HepG2 (cell line): ENCODE data around the gene SP7. TPM values are rescaled to one million over a fixed set of nuclear protein-coding genes. Genes with fewer than 3 reads are reported as not detected.

Experiments
- HNRNPK ChIP-seq: fragments of 200-400 bp; formaldehyde crosslinking; IDR thresholded peaks from 2 replicates; pipeline ENCODE4 v1.6.1; 2018; ENCODE audit warnings: low read length, low read depth, moderate library complexity, mild to moderate bottlenecking; ENCODE audit not compliant: poor library complexity, severe bottlenecking
- KLF16 ChIP-seq, 2 experiments: sonication (generic) in 1 of 2; formaldehyde crosslinking in 1 of 2; IDR thresholded peaks; 2 replicates each; pipeline versions ENCODE4 v1.6.1 to v1.8.0; 2016 to 2023; ENCODE audit warnings: missing genetic modification reagents in 2 of 2, missing compliant biosample characterization in 1 of 2
- PHF20 ChIP-seq: sonication (generic); formaldehyde crosslinking; IDR thresholded peaks from 2 replicates; pipeline ENCODE4 v1.5.0; 2020; ENCODE audit warnings: mild to moderate bottlenecking, missing genetic modification reagents
- RARA ChIP-seq: IDR thresholded peaks from 2 replicates; pipeline ENCODE4 v1.6.1; 2016; ENCODE audit warnings: missing genetic modification reagents, missing compliant biosample characterization
- REPIN1 ChIP-seq: sonication (generic); formaldehyde crosslinking; IDR thresholded peaks from 2 replicates; pipeline ENCODE4 v1.8.0; 2022; ENCODE audit warnings: missing genetic modification reagents, low read depth, mild to moderate bottlenecking, borderline replicate concordance
- SMC3 ChIP-seq: IDR thresholded peaks from 2 replicates; pipeline ENCODE4 v1.6.1; 2011; ENCODE audit warnings: low read length, improper control_type of control experiment
- SOX6 ChIP-seq, 2 experiments: fragments of 450-650 bp in 1 of 2; sonication (generic) in 1 of 2; formaldehyde crosslinking in 1 of 2; IDR thresholded peaks; 2 replicates each; pipeline versions ENCODE4 v1.4.0 to v1.6.1; 2017 to 2020; ENCODE audit warnings: antibody characterized with exemption in 1 of 2, mild to moderate bottlenecking in 1 of 2, missing genetic modification reagents in 1 of 2
- ZIK1 ChIP-seq: sonication (generic); formaldehyde crosslinking; IDR thresholded peaks from 2 replicates; pipeline ENCODE4 v1.5.0; 2020; ENCODE audit warnings: mild to moderate bottlenecking, low read depth, missing genetic modification reagents, borderline replicate concordance
- ZNF337 ChIP-seq: sonication (generic); formaldehyde crosslinking; IDR thresholded peaks from 2 replicates; pipeline ENCODE4 v1.5.1; 2020; ENCODE audit warnings: missing genetic modification reagents, low read depth, mild to moderate bottlenecking, borderline replicate concordance
- ZNF773 ChIP-seq: sonication (generic); formaldehyde crosslinking; IDR thresholded peaks from 2 replicates; pipeline ENCODE4 v1.4.0; 2020; ENCODE audit warnings: missing genetic modification reagents, borderline replicate concordance
- ZNF781 ChIP-seq: sonication (generic); formaldehyde crosslinking; IDR thresholded peaks from 2 replicates; pipeline ENCODE4 v1.5.1; 2020; ENCODE audit warnings: borderline replicate concordance, mild to moderate bottlenecking, missing genetic modification reagents; ENCODE audit errors: not compliant biosample characterization
- polyA plus RNA-seq, 8 experiments: library from polyadenylated mRNA; depleted of rRNA in 3 of 8; stranded (reverse) in 7 of 8; unstranded in 1 of 8; fragments of >200 nt; fragmentation: Illumina TruSeq in 4 of 8; extraction: Trizol in 4 of 8; gene quantifications; 2 replicates each; pipeline versions ENCODE4 v1.2.1 to v1.2.3, GENCODE V29; 2011 to 2016; ENCODE audit warnings: low read depth in 4 of 8, missing spikeins in 1 of 8, mixed read lengths in 1 of 8; ENCODE audit not compliant: insufficient read depth in 1 of 8
- total RNA-seq, 5 experiments: library from RNA; depleted of rRNA; stranded (reverse); fragments of >200 nt; fragmentation: Illumina TruSeq; extraction: Trizol; gene quantifications; 2 replicates each; pipeline ENCODE4 v1.2.3, GENCODE V29; 2016; ENCODE audit warnings: low read depth in 1 of 5
- TF ChIP-seq, protein P1 (sequence below): sonication (generic); formaldehyde crosslinking; IDR thresholded peaks from 2 replicates; pipeline ENCODE4 v1.4.0; 2020; ENCODE audit warnings: mild to moderate bottlenecking, missing genetic modification reagents, borderline replicate concordance
- TF ChIP-seq, protein P2 (sequence below): sonication (generic); formaldehyde crosslinking; IDR thresholded peaks from 2 replicates; pipeline ENCODE4 v1.8.0; 2023; ENCODE audit warnings: mild to moderate bottlenecking, missing genetic modification reagents
- TF ChIP-seq, protein P3 (sequence below): sonication (generic); formaldehyde crosslinking; IDR thresholded peaks from 2 replicates; pipeline ENCODE4 v1.5.1; 2020; ENCODE audit warnings: missing genetic modification reagents, mild to moderate bottlenecking, borderline replicate concordance
- TF ChIP-seq, protein P4 (sequence below): sonication (generic); formaldehyde crosslinking; IDR thresholded peaks from 2 replicates; pipeline ENCODE4 v1.4.0; 2020; ENCODE audit warnings: mild to moderate bottlenecking, low read depth, missing genetic modification reagents
- TF ChIP-seq, protein P5 (sequence below): sonication (generic); formaldehyde crosslinking; IDR thresholded peaks from 2 replicates; pipeline ENCODE4 v1.5.0; 2020; ENCODE audit warnings: mild to moderate bottlenecking, missing genetic modification reagents

Gene SP7
- total and polyA plus RNA-seq, 2 of the 13 experiments (the other 11 are each of a cell fraction or from before 2014, with no cell fraction given), result not detected

DNA sequence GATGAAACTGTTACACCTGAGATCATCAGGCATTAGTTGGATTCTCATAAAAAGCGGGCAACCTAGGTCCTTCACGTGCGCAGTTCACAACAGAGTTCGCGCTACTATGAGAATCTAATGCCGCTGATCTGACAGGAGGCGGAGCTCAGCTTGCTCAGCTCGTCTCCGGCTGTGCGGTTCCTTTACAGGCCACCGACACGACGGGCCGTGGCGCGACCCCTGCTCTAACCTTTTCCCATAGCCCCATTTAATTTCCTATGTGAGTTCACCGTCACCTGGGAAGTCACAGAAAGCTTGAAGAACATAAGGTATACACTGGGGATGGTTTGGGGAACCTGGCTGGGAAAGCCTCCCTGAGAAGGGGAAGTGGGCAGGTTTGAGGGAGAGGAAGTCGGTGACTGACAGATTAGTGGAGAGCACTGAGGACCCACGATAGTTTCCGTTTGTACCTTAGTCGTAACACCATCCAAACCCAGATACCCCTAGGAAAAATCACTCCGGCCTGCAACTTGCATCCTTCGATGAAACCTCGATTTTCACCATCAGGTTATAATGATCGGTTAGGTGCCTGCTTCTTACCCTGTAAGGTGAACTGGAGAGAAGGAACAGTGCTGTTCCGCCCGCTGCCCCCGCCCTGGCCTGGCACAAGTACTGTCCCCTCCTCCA is 11.9 kb downstream of the SP7 start (continued):
- TF ChIP-seq, protein P1, sequence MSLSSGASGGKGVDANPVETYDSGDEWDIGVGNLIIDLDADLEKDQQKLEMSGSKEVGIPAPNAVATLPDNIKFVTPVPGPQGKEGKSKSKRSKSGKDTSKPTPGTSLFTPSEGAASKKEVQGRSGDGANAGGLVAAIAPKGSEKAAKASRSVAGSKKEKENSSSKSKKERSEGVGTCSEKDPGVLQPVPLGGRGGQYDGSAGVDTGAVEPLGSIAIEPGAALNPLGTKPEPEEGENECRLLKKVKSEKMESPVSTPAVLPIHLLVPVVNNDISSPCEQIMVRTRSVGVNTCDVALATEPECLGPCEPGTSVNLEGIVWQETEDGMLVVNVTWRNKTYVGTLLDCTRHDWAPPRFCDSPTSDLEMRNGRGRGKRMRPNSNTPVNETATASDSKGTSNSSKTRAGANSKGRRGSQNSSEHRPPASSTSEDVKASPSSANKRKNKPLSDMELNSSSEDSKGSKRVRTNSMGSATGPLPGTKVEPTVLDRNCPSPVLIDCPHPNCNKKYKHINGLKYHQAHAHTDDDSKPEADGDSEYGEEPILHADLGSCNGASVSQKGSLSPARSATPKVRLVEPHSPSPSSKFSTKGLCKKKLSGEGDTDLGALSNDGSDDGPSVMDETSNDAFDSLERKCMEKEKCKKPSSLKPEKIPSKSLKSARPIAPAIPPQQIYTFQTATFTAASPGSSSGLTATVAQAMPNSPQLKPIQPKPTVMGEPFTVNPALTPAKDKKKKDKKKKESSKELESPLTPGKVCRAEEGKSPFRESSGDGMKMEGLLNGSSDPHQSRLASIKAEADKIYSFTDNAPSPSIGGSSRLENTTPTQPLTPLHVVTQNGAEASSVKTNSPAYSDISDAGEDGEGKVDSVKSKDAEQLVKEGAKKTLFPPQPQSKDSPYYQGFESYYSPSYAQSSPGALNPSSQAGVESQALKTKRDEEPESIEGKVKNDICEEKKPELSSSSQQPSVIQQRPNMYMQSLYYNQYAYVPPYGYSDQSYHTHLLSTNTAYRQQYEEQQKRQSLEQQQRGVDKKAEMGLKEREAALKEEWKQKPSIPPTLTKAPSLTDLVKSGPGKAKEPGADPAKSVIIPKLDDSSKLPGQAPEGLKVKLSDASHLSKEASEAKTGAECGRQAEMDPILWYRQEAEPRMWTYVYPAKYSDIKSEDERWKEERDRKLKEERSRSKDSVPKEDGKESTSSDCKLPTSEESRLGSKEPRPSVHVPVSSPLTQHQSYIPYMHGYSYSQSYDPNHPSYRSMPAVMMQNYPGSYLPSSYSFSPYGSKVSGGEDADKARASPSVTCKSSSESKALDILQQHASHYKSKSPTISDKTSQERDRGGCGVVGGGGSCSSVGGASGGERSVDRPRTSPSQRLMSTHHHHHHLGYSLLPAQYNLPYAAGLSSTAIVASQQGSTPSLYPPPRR, result no peak
- TF ChIP-seq KLF16 (CRISPR knock-in tag; IDR thresholded peaks at IDR 0.05) (no peak), ZIK1 (CRISPR knock-in tag) (no peak), ZNF773 (CRISPR knock-in tag) (0 out of 2 replicates have a peak, but pooled peaks have one; percentile 42), REPIN1 (no peak), SOX6 (IDR thresholded peaks at IDR 0.05) (no peak), SOX6 (CRISPR knock-in tag; IDR thresholded peaks at IDR 0.05) (no peak), ZNF781 (CRISPR knock-in tag) (peak; percentile 19), HNRNPK (no peak), PHF20 (CRISPR knock-in tag) (no peak), SMC3 (no peak), RARA (no peak), ZNF337 (no peak)
- TF ChIP-seq, protein P2, sequence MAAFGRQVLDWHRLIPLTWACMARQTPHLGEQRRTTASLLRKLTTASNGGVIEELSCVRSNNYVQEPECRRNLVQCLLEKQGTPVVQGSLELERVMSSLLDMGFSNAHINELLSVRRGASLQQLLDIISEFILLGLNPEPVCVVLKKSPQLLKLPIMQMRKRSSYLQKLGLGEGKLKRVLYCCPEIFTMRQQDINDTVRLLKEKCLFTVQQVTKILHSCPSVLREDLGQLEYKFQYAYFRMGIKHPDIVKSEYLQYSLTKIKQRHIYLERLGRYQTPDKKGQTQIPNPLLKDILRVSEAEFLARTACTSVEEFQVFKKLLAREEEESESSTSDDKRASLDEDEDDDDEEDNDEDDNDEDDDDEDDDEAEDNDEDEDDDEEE (CRISPR knock-in tag), result no peak
- TF ChIP-seq, protein P3, sequence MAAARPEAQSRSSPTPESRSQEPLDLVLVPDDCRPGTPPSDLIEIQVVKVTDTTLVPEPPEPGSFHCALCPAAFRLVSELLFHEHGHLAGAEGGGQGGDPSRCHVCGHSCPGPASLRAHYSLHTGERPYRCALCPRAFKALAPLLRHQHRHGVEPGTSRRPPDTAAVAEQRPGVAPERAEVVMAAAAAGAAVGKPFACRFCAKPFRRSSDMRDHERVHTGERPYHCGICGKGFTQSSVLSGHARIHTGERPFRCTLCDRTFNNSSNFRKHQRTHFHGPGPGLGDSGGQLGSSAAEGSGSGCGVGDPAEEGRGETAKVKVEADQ (CRISPR knock-in tag), result no peak
- TF ChIP-seq, protein P4, sequence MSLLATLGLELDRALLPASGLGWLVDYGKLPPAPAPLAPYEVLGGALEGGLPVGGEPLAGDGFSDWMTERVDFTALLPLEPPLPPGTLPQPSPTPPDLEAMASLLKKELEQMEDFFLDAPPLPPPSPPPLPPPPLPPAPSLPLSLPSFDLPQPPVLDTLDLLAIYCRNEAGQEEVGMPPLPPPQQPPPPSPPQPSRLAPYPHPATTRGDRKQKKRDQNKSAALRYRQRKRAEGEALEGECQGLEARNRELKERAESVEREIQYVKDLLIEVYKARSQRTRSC (CRISPR knock-in tag), result no peak
- TF ChIP-seq, protein P5, sequence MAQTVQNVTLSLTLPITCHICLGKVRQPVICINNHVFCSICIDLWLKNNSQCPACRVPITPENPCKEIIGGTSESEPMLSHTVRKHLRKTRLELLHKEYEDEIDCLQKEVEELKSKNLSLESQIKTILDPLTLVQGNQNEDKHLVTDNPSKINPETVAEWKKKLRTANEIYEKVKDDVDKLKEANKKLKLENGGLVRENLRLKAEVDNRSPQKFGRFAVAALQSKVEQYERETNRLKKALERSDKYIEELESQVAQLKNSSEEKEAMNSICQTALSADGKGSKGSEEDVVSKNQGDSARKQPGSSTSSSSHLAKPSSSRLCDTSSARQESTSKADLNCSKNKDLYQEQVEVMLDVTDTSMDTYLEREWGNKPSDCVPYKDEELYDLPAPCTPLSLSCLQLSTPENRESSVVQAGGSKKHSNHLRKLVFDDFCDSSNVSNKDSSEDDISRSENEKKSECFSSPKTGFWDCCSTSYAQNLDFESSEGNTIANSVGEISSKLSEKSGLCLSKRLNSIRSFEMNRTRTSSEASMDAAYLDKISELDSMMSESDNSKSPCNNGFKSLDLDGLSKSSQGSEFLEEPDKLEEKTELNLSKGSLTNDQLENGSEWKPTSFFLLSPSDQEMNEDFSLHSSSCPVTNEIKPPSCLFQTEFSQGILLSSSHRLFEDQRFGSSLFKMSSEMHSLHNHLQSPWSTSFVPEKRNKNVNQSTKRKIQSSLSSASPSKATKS (CRISPR knock-in tag), result no peak
